MG63 (cell line): ENCODE data around the gene USP10. TPM values are rescaled to one million over a fixed set of nuclear protein-coding genes. Genes with fewer than 3 reads are reported as not detected.

Experiments used
- DNase-seq: peaks from one replicate; pipeline ENCODE4 v3.0.0-alpha.2; 2020
- H3K27me3 ChIP-seq: fragments of 250-450 bp; sonication (Bioruptor Pico); 2 replicates; pipeline ENCODE4 v1.5.1; 2020; ENCODE audit warnings: mild to moderate bottlenecking, moderate library complexity
- H3K36me3 ChIP-seq: fragments of 250-450 bp; sonication (Bioruptor Pico); 2 replicates; pipeline ENCODE4 v1.5.1; 2020; ENCODE audit warnings: mild to moderate bottlenecking, moderate library complexity
- H3K4me3 ChIP-seq: fragments of 250-450 bp; sonication (Bioruptor Pico); 2 replicates; pipeline ENCODE4 v1.5.1; 2020; ENCODE audit warnings: mild to moderate bottlenecking, moderate library complexity
- H3K9me3 ChIP-seq: fragments of 250-450 bp; sonication (Bioruptor Pico); 2 replicates; pipeline ENCODE4 v1.5.1; 2020; ENCODE audit warnings: mild to moderate bottlenecking, moderate library complexity
- total RNA-seq: library from RNA; depleted of rRNA; stranded (reverse); fragments of >200 nt; shearing (Covaris generic); gene quantifications from 2 replicates; pipeline ENCODE4 v1.2.3, GENCODE V29; 2014; ENCODE audit warnings: low replicate concordance

Gene USP10
- total RNA-seq, 1 experiment from 2014 or later = 33.5 TPM

DNA sequence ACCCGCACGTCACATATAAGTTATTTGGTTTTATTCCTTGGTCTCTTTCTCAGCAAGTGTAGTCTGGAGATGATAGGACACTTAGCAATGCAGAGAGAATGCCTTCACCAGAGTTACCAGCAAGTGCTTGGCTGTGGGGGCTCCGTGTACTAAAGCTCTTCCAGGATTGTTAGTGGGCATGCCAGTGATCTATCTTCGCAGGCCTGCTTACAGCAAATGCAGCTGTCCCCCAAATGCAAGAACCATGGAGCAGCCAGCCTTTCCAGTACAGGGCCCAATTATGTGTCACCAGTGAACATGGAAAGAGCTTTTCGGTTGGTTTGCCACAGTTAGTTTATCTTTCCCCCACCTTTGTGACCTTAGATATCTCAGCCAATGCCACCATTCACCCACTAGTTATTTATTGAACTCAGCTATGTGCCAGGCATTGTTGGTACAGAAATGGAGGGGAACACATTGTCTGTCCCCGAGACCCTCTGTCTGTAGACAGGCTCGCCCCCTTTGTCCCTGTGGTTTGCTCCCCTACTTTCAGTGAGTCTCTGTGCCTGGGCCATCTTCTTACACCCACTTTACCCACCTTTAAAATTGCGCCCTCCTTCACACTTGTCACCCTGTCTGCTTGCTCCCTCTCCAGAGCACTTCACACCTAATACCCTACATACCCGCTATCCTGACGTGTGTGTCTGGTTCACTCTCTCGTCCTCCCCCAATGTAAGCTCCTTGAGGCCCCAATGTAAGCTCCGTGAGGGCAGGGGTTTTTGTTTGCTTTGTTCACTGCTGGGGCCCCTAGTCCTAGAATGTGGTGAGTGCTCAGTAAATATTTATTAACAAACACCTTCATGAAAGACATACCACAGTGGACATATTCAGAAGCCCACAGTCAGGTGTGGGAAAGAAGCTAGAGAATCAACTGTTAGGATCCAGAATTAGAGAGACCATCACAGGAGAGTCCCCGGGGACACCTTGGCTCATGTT is 13.3 kb downstream of the USP10 start:
- no peaks in the 10 kb centered on the region for H3K9me3 ChIP-seq
- no peak for DNase-seq
- no peak overlapping the region for H3K4me3 ChIP-seq
- H3K36me3 ChIP-seq = peaks cover 2% of the 10 kb centered on the region
- no peaks in the 10 kb centered on the region for H3K27me3 ChIP-seq

DNA sequence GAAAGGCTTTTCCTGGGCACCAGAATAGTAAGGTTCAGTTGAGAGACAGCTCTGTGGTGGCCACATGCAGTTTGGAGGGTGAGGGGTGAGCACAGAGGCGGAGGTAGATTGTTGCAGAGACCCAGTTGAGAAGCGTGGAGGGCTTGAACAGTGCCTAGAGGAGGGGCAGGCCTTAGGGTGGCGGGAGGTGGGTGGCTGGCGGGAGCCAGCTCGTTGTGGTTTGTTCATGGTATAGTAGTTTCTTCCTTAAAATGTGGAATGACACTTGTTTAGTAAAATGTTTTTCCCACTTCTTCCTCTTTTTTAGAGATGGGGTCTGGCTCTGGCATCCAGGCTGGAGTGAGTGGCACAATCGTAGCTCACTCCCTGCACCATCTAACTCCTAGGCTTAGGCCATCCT is 14.2 kb downstream of the USP10 start:
- no peak for DNase-seq
- Histone ChIP-seq H3K9me3 (no peaks in the 10 kb centered on the region), H3K36me3 (peaks cover under 1% of the 10 kb centered on the region)

DNA sequence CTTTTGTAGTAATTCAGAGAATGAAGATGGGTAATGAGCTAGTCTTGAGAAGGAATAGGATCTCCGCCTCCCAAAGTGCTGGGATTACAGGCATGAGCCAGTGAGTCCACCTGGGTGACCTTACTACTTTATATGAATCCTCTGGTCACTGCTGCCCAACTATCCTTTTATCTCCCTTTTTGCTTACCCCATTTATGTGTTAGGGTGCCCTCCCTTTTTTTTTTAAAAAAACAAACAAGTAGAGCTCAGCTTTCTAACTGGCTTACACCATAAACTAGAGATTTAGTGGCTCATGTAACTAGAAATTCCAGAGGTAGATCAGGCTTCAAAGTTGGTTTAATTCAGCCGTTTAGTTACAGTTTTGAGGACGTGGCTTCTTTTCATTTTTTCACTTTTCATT is 15.6 kb downstream of the USP10 start:
- Histone ChIP-seq H3K27me3 (no peaks in the 10 kb centered on the region), H3K36me3 (no peaks in the 10 kb centered on the region; the same call in none of the 2 replicates), H3K9me3 (no peaks in the 10 kb centered on the region), H3K4me3 (no peak overlapping the region)
- DNase-seq = no peak

More for the DNA sequence above, 14.2 kb downstream of the USP10 start:
- Histone ChIP-seq H3K27me3 (no peaks in the 10 kb centered on the region), H3K4me3 (no peak overlapping the region)

DNA sequence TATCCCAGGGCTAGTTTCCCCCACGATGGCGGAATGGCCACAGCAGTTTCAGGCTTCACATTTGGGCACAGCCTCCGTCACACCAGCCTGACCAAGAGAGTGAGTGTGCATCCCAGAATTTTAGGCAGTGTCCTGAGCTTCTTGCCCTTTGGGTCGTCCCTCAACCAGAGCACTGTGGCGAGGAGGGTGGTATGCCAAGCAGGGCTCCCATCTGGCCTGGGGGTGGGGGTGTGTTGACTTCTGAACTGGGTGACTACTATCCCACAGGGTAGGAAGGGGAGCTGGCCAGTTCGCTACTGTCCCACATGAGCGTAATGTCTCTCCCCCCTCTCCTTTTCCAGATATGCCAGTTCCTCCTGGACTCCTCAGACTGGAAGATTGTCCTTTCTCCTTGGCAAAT is 16.1 kb downstream of the USP10 start:
- Histone ChIP-seq H3K36me3 (no peaks in the 10 kb centered on the region; the same call in none of the 2 replicates), H3K4me3 (no peak overlapping the region), H3K9me3 (no peaks in the 10 kb centered on the region), H3K27me3 (no peaks in the 10 kb centered on the region)
- no peak for DNase-seq

DNA sequence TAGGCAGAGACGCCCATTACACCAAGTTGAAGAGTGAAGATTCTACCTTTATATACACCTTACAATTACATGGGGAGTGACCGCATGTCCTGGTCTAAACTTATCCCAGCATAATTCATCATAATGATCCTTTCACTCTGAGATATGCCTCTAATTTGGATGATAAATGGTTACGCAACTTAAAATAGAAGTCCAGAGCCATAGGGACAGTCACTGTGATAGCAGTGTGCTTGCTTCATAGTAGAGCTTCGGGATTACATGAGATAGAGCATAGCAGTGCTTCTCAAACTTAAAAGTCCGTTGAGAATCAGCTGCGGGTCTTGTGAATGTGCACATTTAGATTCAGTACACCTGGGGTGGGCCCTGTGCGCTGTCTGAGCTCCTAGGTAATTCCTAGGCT is 16.9 kb downstream of the USP10 start:
- DNase-seq = no peak
- no peaks in the 10 kb centered on the region for H3K27me3 ChIP-seq
- H3K36me3 ChIP-seq = peaks cover under 1% of the 10 kb centered on the region
- H3K4me3 ChIP-seq = no peak overlapping the region
- no peaks in the 10 kb centered on the region for H3K9me3 ChIP-seq

DNA sequence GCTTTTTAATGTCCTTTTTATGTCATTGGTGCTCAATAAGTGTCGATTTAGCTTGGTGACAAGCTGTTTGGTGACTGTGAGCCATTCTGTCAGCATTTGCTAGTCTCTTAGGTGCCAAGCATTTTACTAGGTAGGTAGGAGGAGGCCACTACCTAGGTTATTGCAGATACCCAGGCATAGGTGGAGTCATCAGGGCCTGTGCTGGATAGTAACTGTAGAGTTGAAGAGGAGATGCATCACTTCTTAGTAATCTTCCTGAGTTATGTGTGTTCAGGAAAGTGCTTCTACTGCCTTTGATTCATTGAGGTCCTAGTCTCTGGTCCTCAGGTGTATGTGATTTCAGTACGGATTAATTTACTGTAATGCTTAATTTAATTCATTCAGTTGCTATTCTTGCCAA is 17.7 kb downstream of the USP10 start:
- peaks cover 4% of the 10 kb centered on the region for H3K36me3 ChIP-seq
- no peak for DNase-seq
- no peaks in the 10 kb centered on the region for H3K9me3 ChIP-seq
- no peaks in the 10 kb centered on the region for H3K27me3 ChIP-seq
- no peak overlapping the region for H3K4me3 ChIP-seq

DNA sequence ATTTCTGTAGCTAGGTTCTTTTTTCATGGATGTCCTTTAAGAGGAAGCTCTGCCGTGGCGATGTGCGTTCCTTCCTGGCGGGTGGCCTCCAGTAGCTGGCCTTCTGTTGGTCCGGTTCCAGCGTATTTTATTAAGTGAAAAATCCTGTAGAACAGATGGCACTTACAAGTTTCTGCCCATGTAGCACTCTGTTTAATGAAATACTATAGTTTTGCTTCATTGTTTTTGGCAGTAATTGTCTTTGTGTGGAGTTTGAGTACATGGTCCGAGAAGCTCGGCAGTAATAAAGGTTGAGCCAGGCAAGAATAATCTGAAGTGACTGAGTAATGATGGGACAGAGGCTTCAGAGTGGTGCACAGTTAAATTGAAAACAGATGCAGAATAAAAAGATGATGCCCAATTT is 20.4 kb downstream of the USP10 start:
- H3K27me3 ChIP-seq = no peaks in the 10 kb centered on the region
- no peak for DNase-seq
- H3K36me3 ChIP-seq = peaks cover 4% of the 10 kb centered on the region
- no peaks in the 10 kb centered on the region for H3K9me3 ChIP-seq
- H3K4me3 ChIP-seq = no peak overlapping the region

DNA sequence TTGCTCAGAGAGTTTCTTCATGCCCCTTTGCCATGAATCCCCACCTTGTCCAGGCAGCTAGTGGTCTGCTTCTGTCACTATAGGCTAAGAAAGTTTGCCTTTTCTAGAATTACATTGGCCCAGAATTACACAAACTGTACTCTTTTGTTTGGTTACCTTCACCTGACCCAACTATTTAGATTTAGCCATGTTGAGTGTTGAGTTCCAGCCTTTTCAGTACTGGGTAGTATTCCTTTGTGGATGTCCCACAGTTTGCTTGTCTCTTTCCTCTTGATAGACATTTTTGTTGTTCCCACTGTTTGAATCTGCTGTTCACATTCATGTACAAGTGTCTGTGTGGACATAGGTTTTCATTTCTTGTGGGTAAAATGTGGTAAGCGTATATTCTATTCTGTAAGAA is 22.3 kb downstream of the USP10 start:
- Histone ChIP-seq H3K4me3 (no peak overlapping the region), H3K9me3 (no peaks in the 10 kb centered on the region), H3K27me3 (no peaks in the 10 kb centered on the region), H3K36me3 (peaks cover 4% of the 10 kb centered on the region)
- no peak for DNase-seq

DNA sequence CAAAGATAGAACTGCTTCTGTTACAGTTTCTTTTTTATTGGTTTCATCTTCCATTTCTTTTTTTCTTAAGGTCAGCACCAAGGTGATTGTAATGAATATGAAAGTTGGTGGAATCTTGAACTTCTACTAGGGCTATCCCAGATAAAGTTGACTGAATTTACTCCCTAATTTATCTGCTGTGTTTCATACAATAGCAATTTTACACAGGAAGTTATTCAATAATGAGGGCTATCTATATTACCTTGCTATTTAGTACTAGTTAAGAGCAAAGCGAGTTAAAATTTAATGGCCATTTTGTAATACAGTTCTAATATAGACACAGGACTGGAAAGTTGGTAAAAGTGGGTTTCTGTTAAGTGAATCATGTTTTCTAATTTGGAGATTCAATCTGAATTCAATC is 24.1 kb downstream of the USP10 start:
- no peak overlapping the region for H3K4me3 ChIP-seq
- no peaks in the 10 kb centered on the region for H3K27me3 ChIP-seq
- DNase-seq = no peak
- H3K36me3 ChIP-seq = peaks cover 9% of the 10 kb centered on the region
- no peaks in the 10 kb centered on the region for H3K9me3 ChIP-seq

DNA sequence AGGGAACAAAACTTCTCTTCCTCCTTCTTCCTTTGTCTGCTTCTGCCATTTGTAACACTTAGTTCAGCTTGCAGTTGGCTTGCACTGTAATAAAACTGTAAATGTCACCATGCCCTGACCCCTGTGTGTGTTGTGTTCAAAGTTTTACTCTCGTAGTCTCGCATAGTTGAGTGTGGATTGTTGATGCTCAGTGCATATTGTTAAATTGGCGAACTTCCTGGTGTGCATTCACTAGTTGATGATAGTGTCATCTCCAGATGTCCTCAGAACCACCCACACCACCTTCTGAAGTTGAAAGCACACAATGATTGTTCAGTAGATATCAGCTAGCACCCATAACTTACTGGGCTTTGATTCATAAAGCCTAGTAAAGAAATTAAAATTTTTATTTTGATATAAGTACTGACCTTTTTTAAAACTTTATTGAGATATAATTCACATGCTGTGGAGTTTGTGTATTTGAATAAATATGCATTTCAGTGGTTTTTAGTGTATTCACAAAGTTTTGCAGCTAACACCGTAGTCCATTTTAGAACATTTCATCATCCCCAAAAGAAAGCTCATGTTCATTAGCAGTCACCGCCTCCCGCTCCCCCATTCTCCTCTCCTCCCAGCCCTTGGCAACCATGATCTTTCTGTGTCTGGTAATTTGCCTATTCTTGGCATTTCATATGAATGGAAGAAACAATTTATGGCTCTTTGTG is 25.0 kb downstream of the USP10 start:
- no peak for DNase-seq
- H3K27me3 ChIP-seq = no peaks in the 10 kb centered on the region
- H3K4me3 ChIP-seq = no peak overlapping the region

DNA sequence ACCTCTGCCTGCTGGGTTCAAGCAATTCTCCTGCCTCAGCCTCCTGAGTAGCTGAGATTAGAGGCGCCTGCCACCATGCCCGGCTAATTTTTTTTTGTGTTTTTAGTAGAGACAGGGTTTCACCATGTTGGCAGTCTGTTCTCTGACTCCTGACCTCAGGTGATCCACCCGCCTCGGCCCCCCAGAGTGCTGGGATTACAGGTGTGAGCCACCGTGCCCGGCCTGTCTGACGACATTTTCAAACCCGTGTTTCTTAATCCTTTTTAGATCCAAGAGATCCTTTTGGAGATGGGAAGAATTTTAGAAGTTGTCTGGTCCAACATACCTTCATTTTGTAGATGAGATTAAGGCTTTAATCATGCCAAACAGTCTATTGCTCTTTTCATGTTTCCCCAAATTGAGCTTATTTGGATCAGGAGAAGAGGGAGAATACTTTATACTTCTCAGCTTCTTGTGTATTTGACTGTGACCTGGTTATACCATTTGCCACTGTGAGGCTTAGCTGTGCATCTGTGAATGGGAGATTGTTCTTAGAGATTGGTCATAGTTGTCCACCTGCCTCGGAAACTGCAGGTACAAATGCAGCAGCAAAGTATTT is 25.8 kb downstream of the USP10 start:
- H3K4me3 ChIP-seq = no peak overlapping the region
- no peaks in the 10 kb centered on the region for H3K27me3 ChIP-seq
- peaks cover 9% of the 10 kb centered on the region for H3K36me3 ChIP-seq
- no peaks in the 10 kb centered on the region for H3K9me3 ChIP-seq
- DNase-seq = no peak

More for the DNA sequence above, 25.0 kb downstream of the USP10 start:
- Histone ChIP-seq H3K9me3 (no peaks in the 10 kb centered on the region), H3K36me3 (peaks cover 9% of the 10 kb centered on the region)

DNA sequence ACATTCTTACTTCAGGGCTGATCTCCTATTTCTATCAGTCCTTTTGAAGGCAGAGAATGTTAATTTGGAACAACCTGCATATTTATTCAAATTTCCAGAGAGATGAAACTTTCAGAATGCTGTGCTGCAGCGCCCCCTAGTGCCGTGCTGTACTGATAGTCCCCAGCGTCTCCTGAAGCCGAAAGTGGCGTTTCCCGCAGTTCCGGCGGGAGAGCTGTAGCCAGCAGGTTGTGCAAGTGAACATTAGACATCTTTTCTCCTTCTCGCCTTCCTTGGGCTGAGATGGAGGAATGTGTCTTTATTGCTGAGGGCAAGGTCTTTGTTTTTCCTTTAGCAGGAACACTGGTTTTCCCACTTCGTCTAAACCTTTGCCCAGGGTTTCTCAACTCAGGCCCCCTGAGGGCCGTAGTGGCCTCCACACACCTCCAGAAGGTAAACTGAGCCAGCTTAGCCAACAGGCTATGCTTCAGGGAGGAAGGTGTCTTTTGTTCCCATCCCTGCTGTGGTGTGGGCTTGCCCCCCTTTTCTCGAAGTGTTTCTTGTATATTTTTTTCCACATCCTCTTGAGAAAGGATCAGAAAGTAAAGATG is 26.4 kb downstream of the USP10 start:
- no peaks in the 10 kb centered on the region for H3K9me3 ChIP-seq
- no peak overlapping the region for H3K4me3 ChIP-seq
- no peaks in the 10 kb centered on the region for H3K27me3 ChIP-seq
- H3K36me3 ChIP-seq = peaks cover 9% of the 10 kb centered on the region
- peak; percentile 60 for DNase-seq

DNA sequence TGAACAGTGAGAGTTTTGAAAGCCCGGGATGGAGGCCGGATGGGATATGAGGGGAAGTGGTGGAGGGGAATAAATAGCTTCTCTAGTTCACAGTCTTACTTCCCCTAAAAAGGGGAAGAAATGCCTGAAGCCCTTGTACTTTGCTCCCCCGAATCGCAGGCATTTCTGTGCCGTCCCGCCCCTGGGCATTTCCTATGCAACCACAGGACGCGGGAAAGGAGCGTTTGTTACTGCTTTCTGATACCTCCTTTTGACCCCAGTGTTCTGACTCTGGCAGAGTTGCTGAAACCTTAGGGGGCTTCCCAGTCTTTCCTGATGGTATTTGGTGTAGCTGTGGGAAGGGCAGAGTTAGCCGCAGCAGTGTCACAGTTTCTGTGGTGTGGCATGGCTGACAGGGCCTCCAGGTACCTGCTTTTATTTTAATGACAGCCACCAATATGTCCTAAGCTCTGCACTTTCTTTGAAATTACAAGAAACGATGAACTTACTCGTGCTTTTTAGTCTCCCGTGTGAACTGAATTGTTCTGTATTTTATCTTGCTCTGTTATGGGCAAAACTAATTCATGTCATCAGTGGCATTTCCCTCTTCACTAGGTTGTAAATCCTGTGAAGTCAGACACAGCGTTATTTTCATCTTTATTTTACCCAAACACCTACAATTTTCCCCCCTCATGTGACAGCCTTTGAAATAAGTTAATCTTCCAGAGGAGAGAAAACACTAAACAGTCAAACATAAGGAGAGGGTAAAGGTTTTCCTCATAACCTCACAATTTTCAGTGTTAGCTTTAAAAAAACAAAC is 27.1 kb downstream of the USP10 start:
- Histone ChIP-seq H3K36me3 (peaks cover 7% of the 10 kb centered on the region), H3K27me3 (no peaks in the 10 kb centered on the region), H3K9me3 (no peaks in the 10 kb centered on the region), H3K4me3 (no peak overlapping the region)
- no peak for DNase-seq

DNA sequence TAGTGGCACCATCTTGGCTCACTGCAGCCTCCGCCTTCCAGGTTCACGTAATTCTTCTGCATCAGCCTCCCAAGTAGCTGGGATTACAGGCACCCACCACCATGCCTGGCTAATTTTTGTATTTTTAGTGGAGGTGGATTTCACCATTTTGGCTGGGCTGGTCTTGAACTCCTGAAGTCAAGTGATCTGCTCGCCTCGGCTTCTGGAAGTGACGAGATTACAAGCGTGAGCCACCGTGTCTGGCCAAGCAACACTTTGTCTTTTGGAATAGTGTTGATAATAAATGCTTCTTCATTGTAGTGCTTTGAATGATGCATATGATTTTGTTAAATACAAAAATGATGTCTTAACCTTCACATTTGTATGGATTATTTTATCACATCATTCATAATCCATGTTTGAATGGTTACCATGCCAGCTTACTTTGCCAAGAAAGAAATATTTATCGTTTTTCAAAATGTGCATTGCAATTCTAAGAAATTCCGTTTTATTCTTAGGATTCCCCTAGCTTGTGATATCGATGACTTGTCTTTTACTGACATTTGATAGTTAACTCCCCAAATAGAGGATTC is 29.1 kb downstream of the USP10 start:
- no peaks in the 10 kb centered on the region for H3K27me3 ChIP-seq
- no peak for DNase-seq
- no peaks in the 10 kb centered on the region for H3K9me3 ChIP-seq
- H3K36me3 ChIP-seq = peaks cover 13% of the 10 kb centered on the region
- no peak overlapping the region for H3K4me3 ChIP-seq

DNA sequence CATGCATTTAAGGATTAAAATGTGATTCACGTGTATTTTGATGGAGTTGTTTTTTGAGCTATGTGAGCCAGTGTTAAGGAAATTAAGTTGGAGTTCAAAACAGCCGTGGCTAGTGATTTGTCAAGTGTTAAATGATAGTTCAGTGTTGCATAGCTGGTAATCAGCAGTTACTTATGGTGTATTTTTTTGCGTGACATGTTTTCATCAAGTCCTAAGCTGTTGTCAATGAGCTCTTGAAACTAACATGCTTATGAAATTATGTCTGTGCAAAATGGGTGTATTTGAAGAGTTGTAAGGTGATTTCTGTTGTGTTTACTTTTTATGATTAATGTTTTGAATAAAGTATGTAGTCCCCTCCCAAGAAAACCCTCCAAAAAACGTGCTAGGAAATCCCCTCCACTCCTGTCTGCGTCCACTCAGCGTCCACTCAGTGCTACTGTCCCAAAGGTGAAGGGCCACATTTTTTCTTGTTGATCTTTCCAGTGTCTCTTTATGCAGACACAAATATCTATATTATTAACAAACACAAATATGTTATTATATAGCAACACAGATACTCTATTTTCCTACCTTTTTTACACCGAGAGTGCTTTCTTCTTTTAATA is 30.0 kb downstream of the USP10 start:
- Histone ChIP-seq H3K9me3 (no peaks in the 10 kb centered on the region), H3K4me3 (peak overlapping the region; percentile 35), H3K27me3 (no peaks in the 10 kb centered on the region), H3K36me3 (peaks cover 14% of the 10 kb centered on the region)
- no peak for DNase-seq
